ENCODE data around the gene BMAL1.

Gene BMAL1

DNA sequence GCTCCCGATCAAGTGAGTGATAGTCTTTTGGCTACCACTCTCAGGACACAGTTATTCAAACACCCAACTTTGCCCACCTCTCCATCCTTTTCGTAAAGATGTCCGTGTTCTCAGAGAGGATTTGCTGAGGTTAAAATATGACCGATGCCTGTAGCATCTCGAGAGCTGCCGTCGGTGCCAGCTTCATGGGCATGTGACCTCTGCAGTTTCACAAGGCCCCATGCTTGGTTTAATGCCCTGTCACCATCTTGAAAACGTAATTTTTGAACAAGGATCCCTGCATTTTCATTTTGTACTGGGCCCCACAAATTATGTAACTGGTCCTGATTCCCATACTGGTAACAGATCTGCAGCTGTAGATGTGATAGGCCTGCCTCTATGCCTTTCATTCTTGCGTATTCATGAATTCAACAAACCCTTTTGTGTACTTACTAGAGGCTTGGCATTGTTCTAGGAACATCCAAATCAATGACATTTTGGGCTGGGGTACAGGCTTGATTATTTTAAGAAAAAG lies 85.1 kb downstream of the BMAL1 start:
- Histone ChIP-seq H3K4me3 (ENCODE audit: insufficient read depth, low read length, poor library complexity, severe bottlenecking) (no peak overlapping the region), H3K9me3 (ENCODE audit: insufficient read depth, low read length) (no peaks in the 10 kb centered on the region), H3K27ac (ENCODE audit: low read depth, low read length) (no peak overlapping the region), H3K79me2 (ENCODE audit: insufficient read depth, low read length) (no peaks in the 10 kb centered on the region), H3K9ac (ENCODE audit: low read length) (no peak overlapping the region), H3K4me2 (ENCODE audit: low read depth, low read length, poor library complexity, severe bottlenecking) (no peak overlapping the region), H3K27me3 (ENCODE audit: low read length) (no peaks in the 10 kb centered on the region), H2AFZ (ENCODE audit: low read depth, low read length, severe bottlenecking) (no peak overlapping the region), H3K36me3 (ENCODE audit: low read length) (no peaks in the 10 kb centered on the region), H4K20me1 (ENCODE audit: low read depth, low read length) (no peaks in the 10 kb centered on the region), H3F3A (ENCODE audit: insufficient read depth) (no peaks in the 10 kb centered on the region), H3K9me2 (replicated peaks; ENCODE audit: insufficient read depth, low read length) (no peaks in the 10 kb centered on the region)
- TF ChIP-seq EZH2phosphoT487 (conservative IDR thresholded peaks at IDR 0.05; ENCODE audit: low read length), result no peak
- TF ChIP-seq, protein P1, sequence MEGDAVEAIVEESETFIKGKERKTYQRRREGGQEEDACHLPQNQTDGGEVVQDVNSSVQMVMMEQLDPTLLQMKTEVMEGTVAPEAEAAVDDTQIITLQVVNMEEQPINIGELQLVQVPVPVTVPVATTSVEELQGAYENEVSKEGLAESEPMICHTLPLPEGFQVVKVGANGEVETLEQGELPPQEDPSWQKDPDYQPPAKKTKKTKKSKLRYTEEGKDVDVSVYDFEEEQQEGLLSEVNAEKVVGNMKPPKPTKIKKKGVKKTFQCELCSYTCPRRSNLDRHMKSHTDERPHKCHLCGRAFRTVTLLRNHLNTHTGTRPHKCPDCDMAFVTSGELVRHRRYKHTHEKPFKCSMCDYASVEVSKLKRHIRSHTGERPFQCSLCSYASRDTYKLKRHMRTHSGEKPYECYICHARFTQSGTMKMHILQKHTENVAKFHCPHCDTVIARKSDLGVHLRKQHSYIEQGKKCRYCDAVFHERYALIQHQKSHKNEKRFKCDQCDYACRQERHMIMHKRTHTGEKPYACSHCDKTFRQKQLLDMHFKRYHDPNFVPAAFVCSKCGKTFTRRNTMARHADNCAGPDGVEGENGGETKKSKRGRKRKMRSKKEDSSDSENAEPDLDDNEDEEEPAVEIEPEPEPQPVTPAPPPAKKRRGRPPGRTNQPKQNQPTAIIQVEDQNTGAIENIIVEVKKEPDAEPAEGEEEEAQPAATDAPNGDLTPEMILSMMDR (IDR thresholded peaks at IDR 0.05; ENCODE audit: insufficient read depth, low read length, poor library complexity, severe bottlenecking), result no peak

DNA sequence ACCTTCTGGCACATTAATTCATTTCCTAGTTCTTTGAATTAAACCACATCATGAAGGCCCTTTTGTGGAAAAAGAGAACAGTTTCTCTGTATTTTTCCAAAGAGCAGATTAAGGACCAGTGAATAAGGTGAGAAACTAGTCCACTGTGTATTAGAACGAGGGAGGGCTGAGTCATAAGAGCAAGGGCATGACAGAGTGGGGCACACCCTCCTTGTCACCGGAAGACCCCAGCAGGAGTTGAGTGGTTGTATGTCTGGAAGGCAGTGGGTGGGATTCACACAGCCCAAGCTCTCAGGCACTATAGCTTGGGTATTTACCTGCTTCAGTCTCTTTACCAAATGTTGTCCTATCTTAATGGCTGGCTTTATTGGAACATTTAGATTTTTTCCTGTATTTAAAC lies 86.8 kb downstream of the BMAL1 start:
- Histone ChIP-seq H2AFZ (ENCODE audit: low read depth, low read length, severe bottlenecking) (no peak overlapping the region), H3K4me2 (ENCODE audit: low read depth, low read length, poor library complexity, severe bottlenecking) (no peak overlapping the region), H3F3A (ENCODE audit: insufficient read depth) (no peaks in the 10 kb centered on the region), H3K9me3 (ENCODE audit: insufficient read depth, low read length) (no peaks in the 10 kb centered on the region), H3K9ac (ENCODE audit: low read length) (no peak overlapping the region), H3K9me2 (replicated peaks; ENCODE audit: insufficient read depth, low read length) (no peaks in the 10 kb centered on the region), H3K36me3 (ENCODE audit: low read length) (no peaks in the 10 kb centered on the region), H3K27me3 (ENCODE audit: low read length) (no peaks in the 10 kb centered on the region), H3K79me2 (ENCODE audit: insufficient read depth, low read length) (no peaks in the 10 kb centered on the region), H4K20me1 (ENCODE audit: low read depth, low read length) (no peaks in the 10 kb centered on the region), H3K4me3 (ENCODE audit: insufficient read depth, low read length, poor library complexity, severe bottlenecking) (no peak overlapping the region), H3K27ac (ENCODE audit: low read depth, low read length) (no peak overlapping the region)
- TF ChIP-seq, protein P1 (IDR thresholded peaks at IDR 0.05; ENCODE audit: insufficient read depth, low read length, poor library complexity, severe bottlenecking), result no peak
- no peak for TF ChIP-seq EZH2phosphoT487 (conservative IDR thresholded peaks at IDR 0.05; ENCODE audit: low read length)

DNA sequence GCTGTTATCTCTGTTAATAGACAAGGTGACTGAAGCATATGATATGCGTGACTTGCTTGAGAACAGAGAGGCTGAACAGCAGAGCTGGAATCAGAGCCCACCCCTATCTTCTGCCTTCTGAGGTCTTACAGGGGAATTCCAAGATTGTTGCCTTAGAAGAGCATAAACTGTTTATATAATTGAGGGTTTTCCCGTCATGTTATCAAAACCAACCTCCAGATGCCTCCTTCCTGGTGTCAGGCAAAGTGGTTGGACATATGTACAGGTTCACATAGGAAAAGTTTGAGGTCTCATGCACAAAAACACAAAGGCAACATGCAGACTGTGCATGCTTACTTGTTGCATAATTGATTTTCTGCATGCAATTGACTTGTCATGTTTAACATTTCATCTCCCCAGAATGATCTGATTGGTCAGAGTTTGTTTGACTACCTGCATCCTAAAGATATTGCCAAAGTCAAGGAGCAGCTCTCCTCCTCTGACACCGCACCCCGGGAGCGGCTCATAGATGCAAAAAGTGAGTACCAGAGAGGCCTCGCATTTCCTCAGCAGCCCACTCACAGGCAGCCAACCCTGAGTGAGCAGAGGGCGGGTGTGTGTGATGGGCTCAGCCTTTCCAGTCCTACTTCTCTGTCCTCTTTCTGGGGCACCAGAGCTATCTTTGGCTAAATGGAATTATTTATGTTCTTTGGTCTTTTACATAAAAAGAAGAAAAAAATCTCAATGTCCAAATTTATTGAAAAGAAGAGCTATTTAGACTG lies 88.9 kb downstream of the BMAL1 start:
- TF ChIP-seq, protein P1 (IDR thresholded peaks at IDR 0.05; ENCODE audit: insufficient read depth, low read length, poor library complexity, severe bottlenecking), result no peak
- no peak for TF ChIP-seq EZH2phosphoT487 (conservative IDR thresholded peaks at IDR 0.05; ENCODE audit: low read length)
- H3K36me3 ChIP-seq (ENCODE audit: low read length), result no peaks in the 10 kb centered on the region
- H3K4me3 ChIP-seq (ENCODE audit: insufficient read depth, low read length, poor library complexity, severe bottlenecking), result no peak overlapping the region
- no peaks in the 10 kb centered on the region for H3K9me2 ChIP-seq (replicated peaks; ENCODE audit: insufficient read depth, low read length)
- no peaks in the 10 kb centered on the region for H3K79me2 ChIP-seq (ENCODE audit: insufficient read depth, low read length)
- no peaks in the 10 kb centered on the region for H3F3A ChIP-seq (ENCODE audit: insufficient read depth)
- no peak overlapping the region for H3K27ac ChIP-seq (ENCODE audit: low read depth, low read length)
- H4K20me1 ChIP-seq (ENCODE audit: low read depth, low read length), result no peaks in the 10 kb centered on the region
- no peak overlapping the region for H3K9ac ChIP-seq (ENCODE audit: low read length)
- H3K9me3 ChIP-seq (ENCODE audit: insufficient read depth, low read length), result no peaks in the 10 kb centered on the region
- H3K27me3 ChIP-seq (ENCODE audit: low read length), result no peaks in the 10 kb centered on the region
- H3K4me2 ChIP-seq (ENCODE audit: low read depth, low read length, poor library complexity, severe bottlenecking), result no peak overlapping the region
- no peak overlapping the region for H2AFZ ChIP-seq (ENCODE audit: low read depth, low read length, severe bottlenecking)

Measured in SU-DHL-6 (cell line).